K562 (cell line): ENCODE data around the gene UBE2G2. TPM values are rescaled to one million over a fixed set of nuclear protein-coding genes. Genes with fewer than 3 reads are reported as not detected.

Source experiments
- ELF2 ChIP-seq: fragments of 250-450 bp; sonication (Bioruptor Pico); IDR thresholded peaks from 2 replicates; pipeline ENCODE4 v1.5.0; 2021; ENCODE audit warnings: mild to moderate bottlenecking
- ELK3 ChIP-seq: fragments of 450-650 bp; formaldehyde crosslinking; IDR thresholded peaks from 2 replicates; pipeline ENCODE4 v1.4.0; 2020; ENCODE audit warnings: mild to moderate bottlenecking
- ETV1 ChIP-seq: fragments of 450-650 bp; conservative IDR thresholded peaks from 2 replicates; pipeline ENCODE4 v1.6.1; 2016; ENCODE audit warnings: missing genetic modification characterization, control low read depth, low read depth, missing compliant biosample characterization
- KHSRP ChIP-seq: fragments of 450-650 bp; IDR thresholded peaks from 2 replicates; pipeline ENCODE4 v1.6.1; 2017
- L3MBTL2 ChIP-seq: fragments of 450-650 bp; IDR thresholded peaks from 2 replicates; pipeline ENCODE4 v1.6.1; 2016; ENCODE audit warnings: mild to moderate bottlenecking, moderate library complexity
- POLR2AphosphoS5 ChIP-seq: IDR thresholded peaks from 2 replicates; pipeline ENCODE4 v1.6.1; 2011; ENCODE audit warnings: mild to moderate bottlenecking, low read depth, low read length, moderate library complexity; ENCODE audit not compliant: control insufficient read depth, insufficient read depth
- PURB ChIP-seq: sonication (generic); formaldehyde crosslinking; IDR thresholded peaks from 2 replicates; pipeline ENCODE4 v1.9.0; 2021; ENCODE audit warnings: low read depth, mild to moderate bottlenecking, missing genetic modification reagents
- RBM14 ChIP-seq: fragments of 200-400 bp; formaldehyde crosslinking; IDR thresholded peaks from 2 replicates; pipeline ENCODE4 v1.6.1; 2018; ENCODE audit warnings: low read depth, mild to moderate bottlenecking, low read length, moderate library complexity, borderline replicate concordance; ENCODE audit not compliant: insufficient read depth
- STAT5A ChIP-seq: IDR thresholded peaks from 2 replicates; pipeline ENCODE4 v1.6.1; 2012; ENCODE audit warnings: low read length, inconsistent platforms, borderline replicate concordance
- TFE3 ChIP-seq: fragments of 450-650 bp; formaldehyde crosslinking; IDR thresholded peaks from 2 replicates; pipeline ENCODE4 v1.4.0; 2020; ENCODE audit warnings: mild to moderate bottlenecking, mixed read lengths
- USF1 ChIP-seq: sonication (generic); formaldehyde crosslinking; IDR thresholded peaks from 2 replicates; pipeline ENCODE4 v1.9.0; 2022; ENCODE audit warnings: mild to moderate bottlenecking, missing genetic modification reagents
- USF2 ChIP-seq: sonication (generic); formaldehyde crosslinking; IDR thresholded peaks from 2 replicates; pipeline ENCODE4 v1.5.0; 2020; ENCODE audit warnings: missing genetic modification reagents
- ZBTB17 ChIP-seq: fragments of 450-650 bp; formaldehyde crosslinking; IDR thresholded peaks from 2 replicates; pipeline ENCODE4 v1.4.0; 2020; ENCODE audit warnings: mild to moderate bottlenecking
- ZBTB9 ChIP-seq: fragments of 450-650 bp; formaldehyde crosslinking; IDR thresholded peaks from 2 replicates; pipeline ENCODE4 v1.4.0; 2020; ENCODE audit warnings: mild to moderate bottlenecking, moderate library complexity
- ZNF124 ChIP-seq: sonication (generic); formaldehyde crosslinking; IDR thresholded peaks from 2 replicates; pipeline ENCODE4 v1.8.1; 2022; ENCODE audit warnings: missing genetic modification reagents
- ZNF197 ChIP-seq: fragments of 200-800 bp; sonication (Bioruptor generic); IDR thresholded peaks from 2 replicates; pipeline ENCODE4 v1.6.1; 2016; ENCODE audit warnings: low read depth, missing genetic modification characterization, missing compliant biosample characterization
- ZNF518B ChIP-seq: fragments of 250-450 bp; sonication (Bioruptor Pico); IDR thresholded peaks from 2 replicates; pipeline ENCODE4 v1.5.0; 2021; ENCODE audit warnings: mild to moderate bottlenecking, moderate library complexity
- polyA plus RNA-seq, 8 experiments: library from polyadenylated mRNA; depleted of rRNA in 4 of 8; stranded (reverse) in 5 of 8; unstranded in 3 of 8; fragments of >200 nt; fragmentation: Nextera tagmentation in 2 of 8; fragmentation: Illumina TruSeq in 1 of 8; extraction: Ambion mirVana in 2 of 8; extraction: Trizol in 1 of 8; gene quantifications; 2 replicates each; pipeline versions ENCODE4 v1.2.1 to v1.2.3, GENCODE V29; 2011 to 2014; ENCODE audit warnings: inconsistent platforms in 1 of 8, missing spikeins in 1 of 8
- total RNA-seq, 7 experiments: library from RNA; depleted of rRNA in 6 of 7; stranded (reverse); fragments of >200 nt in 6 of 7; fragmentation: Illumina TruSeq in 2 of 7; extraction: Trizol in 2 of 7; gene quantifications; 2 replicates each; pipeline versions ENCODE4 v1.2.1 to v1.2.3, GENCODE V29; 2011 to 2021; ENCODE audit warnings: low replicate concordance in 1 of 7

UBE2G2 gene
- total and polyA plus RNA-seq, 9 of the 15 experiments (the other 6 are each of a cell fraction or from before 2014, with no cell fraction given) = 47.5 to 225 (median 140) TPM

GRCh38 chr21:44801468-44802395 lies at the start of gene UBE2G2 (continued):
- no peak for TF ChIP-seq ZNF518B (CRISPR knock-in tag)
- TF ChIP-seq STAT5A = no peak; the same call in 1 of the 2 replicates
- TF ChIP-seq KHSRP = no peak
- no peak for TF ChIP-seq USF2 (CRISPR knock-in tag)
- peak; percentile 40; the same call in 1 of the 2 replicates for TF ChIP-seq ELF2
- TF ChIP-seq PURB (CRISPR knock-in tag) = no peak
- peak; percentile 62 for TF ChIP-seq USF1 (CRISPR knock-in tag)
- TF ChIP-seq L3MBTL2 = peak; percentile 97
- no peak for TF ChIP-seq ELK3 (CRISPR knock-in tag)
- peak; percentile 73; the same call in 1 of the 2 replicates for TF ChIP-seq ZBTB17 (CRISPR knock-in tag)
- no peak for TF ChIP-seq ZNF124 (CRISPR knock-in tag)
- no peak for TF ChIP-seq ETV1
- TF ChIP-seq ZNF197 = peak; percentile 24; the same call in 1 of the 2 replicates
- TF ChIP-seq POLR2AphosphoS5 = peak; percentile 82
- TF ChIP-seq TFE3 = no peak
- 0 out of 2 replicates have a peak, but pooled peaks have one; percentile 38 for TF ChIP-seq RBM14
- TF ChIP-seq ZBTB9 (CRISPR knock-in tag) = peak; percentile 89
